Measurements from ENCODE around the gene PTGS1.
"Not testable (repeated sequence)": the region's sequence is repeated elsewhere in the genome, so short reads cannot be mapped to it uniquely, and the experiment has no call there.

The PTGS1 gene

GRCh38 chr9:122397749-122398148 is 26.9 kb downstream of the PTGS1 start:
- ATAC-seq (no peak), DNase-seq (ENCODE audit: low spot score in 2 of 2) (peak in 1 of 2 donors; percentile 13)
- Mint-ChIP-seq H3K4me3 (no peak overlapping the region), H3K27ac (no peak overlapping the region), H3K36me3 (peaks cover 11% of the 10 kb centered on the region), H3K9me3 (no peaks in the 10 kb centered on the region), H3K4me1 (peaks cover 11% of the 10 kb centered on the region)

GRCh38 chr9:122398371-122398924 is 27.6 kb downstream of the PTGS1 start:
- DNase-seq (ENCODE audit: low spot score in 2 of 2) (no peak), ATAC-seq (no peak)
- Mint-ChIP-seq H3K9me3 (no peaks in the 10 kb centered on the region), H3K4me3 (no peak overlapping the region), H3K36me3 (peaks cover 13% of the 10 kb centered on the region), H3K4me1 (peaks cover 13% of the 10 kb centered on the region), H3K27ac (no peak overlapping the region)

GRCh38 chr9:122401896-122402295 is 31.1 kb downstream of the PTGS1 start:
- peaks cover 13% of the 10 kb centered on the region for H3K36me3 Mint-ChIP-seq
- peak overlapping the region; percentile 93 for H3K27ac Mint-ChIP-seq
- peak overlapping the region; percentile 3 for H3K4me3 Mint-ChIP-seq
- no peak for DNase-seq (ENCODE audit: low spot score in 2 of 2)
- peaks cover 13% of the 10 kb centered on the region for H3K4me1 Mint-ChIP-seq
- H3K9me3 Mint-ChIP-seq = no peaks in the 10 kb centered on the region
- no peak for ATAC-seq

GRCh38 chr9:122402403-122402871 is 31.6 kb downstream of the PTGS1 start:
- Mint-ChIP-seq H3K27ac (peak overlapping the region; percentile 93), H3K4me3 (peak overlapping the region; percentile 3), H3K9me3 (no peaks in the 10 kb centered on the region), H3K4me1 (peaks cover 13% of the 10 kb centered on the region), H3K36me3 (peaks cover 13% of the 10 kb centered on the region)
- ATAC-seq (peak; percentile 88), DNase-seq (ENCODE audit: low spot score in 2 of 2) (no peak)

GRCh38 chr9:122402874-122403273 is 32.0 kb downstream of the PTGS1 start:
- no peak for ATAC-seq
- H3K4me3 Mint-ChIP-seq = peak overlapping the region; percentile 3

GRCh38 chr9:122403381-122404000 is 32.7 kb downstream of the PTGS1 start:
- Mint-ChIP-seq H3K4me3 (no peak overlapping the region), H3K4me1 (peaks cover 13% of the 10 kb centered on the region), H3K36me3 (peaks cover 13% of the 10 kb centered on the region), H3K27ac (no peak overlapping the region), H3K9me3 (no peaks in the 10 kb centered on the region)
- ATAC-seq (no peak), DNase-seq (ENCODE audit: low spot score in 2 of 2) (no peak)

More at GRCh38 chr9:122402874-122403273, 32.0 kb downstream of the PTGS1 start:
- DNase-seq (ENCODE audit: low spot score in 2 of 2) = no peak
- H3K36me3 Mint-ChIP-seq = peaks cover 13% of the 10 kb centered on the region
- H3K27ac Mint-ChIP-seq = peak overlapping the region; percentile 93
- H3K4me1 Mint-ChIP-seq = peaks cover 13% of the 10 kb centered on the region
- H3K9me3 Mint-ChIP-seq = no peaks in the 10 kb centered on the region

- not testable (repeated sequence) for ATAC-seq; H3K9me3 Mint-ChIP-seq; H3K4me3 Mint-ChIP-seq; DNase-seq (ENCODE audit: low spot score in 2 of 2); H3K27ac Mint-ChIP-seq
- Mint-ChIP-seq H3K4me1 (peaks cover 13% of the 10 kb centered on the region), H3K36me3 (peaks cover 13% of the 10 kb centered on the region)
Observed at GRCh38 chr9:122405304-122406069, 34.7 kb downstream of the PTGS1 start.

- H3K27ac Mint-ChIP-seq = no peak overlapping the region
Observed at GRCh38 chr9:122406070-122406890, 35.5 kb downstream of the PTGS1 start.

GRCh38 chr9:122414108-122414507 is 43.3 kb downstream of the PTGS1 start:
- H3K4me3 Mint-ChIP-seq; ATAC-seq; DNase-seq (ENCODE audit: low spot score in 2 of 2); H3K4me1 Mint-ChIP-seq; H3K9me3 Mint-ChIP-seq; H3K36me3 Mint-ChIP-seq; H3K27ac Mint-ChIP-seq: not testable (repeated sequence)

More at GRCh38 chr9:122406070-122406890, 35.5 kb downstream of the PTGS1 start:
- H3K4me1 Mint-ChIP-seq = peaks cover 13% of the 10 kb centered on the region
- ATAC-seq = peak; percentile 13
- H3K9me3 Mint-ChIP-seq = no peaks in the 10 kb centered on the region
- H3K36me3 Mint-ChIP-seq = peaks cover 13% of the 10 kb centered on the region
- no peak overlapping the region for H3K4me3 Mint-ChIP-seq
- DNase-seq (ENCODE audit: low spot score in 2 of 2) = no peak

- H3K27ac Mint-ChIP-seq = no peak overlapping the region
- H3K4me3 Mint-ChIP-seq = no peak overlapping the region
- no peak for DNase-seq (ENCODE audit: low spot score in 2 of 2)
- H3K36me3 Mint-ChIP-seq = no peaks in the 10 kb centered on the region
- H3K9me3 Mint-ChIP-seq = peaks cover 10% of the 10 kb centered on the region
- H3K4me1 Mint-ChIP-seq = no peaks in the 10 kb centered on the region
- ATAC-seq = no peak
Observed at GRCh38 chr9:122418016-122418415, 47.2 kb downstream of the PTGS1 start.

- Mint-ChIP-seq H3K36me3 (no peaks in the 10 kb centered on the region), H3K4me1 (no peaks in the 10 kb centered on the region), H3K27ac (no peak overlapping the region), H3K9me3 (peaks cover 10% of the 10 kb centered on the region), H3K4me3 (no peak overlapping the region)
- DNase-seq (ENCODE audit: low spot score in 2 of 2) = no peak
- ATAC-seq = no peak
Observed at GRCh38 chr9:122420315-122420714, 49.5 kb downstream of the PTGS1 start.

GRCh38 chr9:122425087-122425486 is 54.3 kb downstream of the PTGS1 start:
- Mint-ChIP-seq H3K27ac (no peak overlapping the region), H3K4me3 (no peak overlapping the region), H3K4me1 (no peaks in the 10 kb centered on the region), H3K9me3 (peaks cover 8% of the 10 kb centered on the region), H3K36me3 (no peaks in the 10 kb centered on the region)
- ATAC-seq (no peak), DNase-seq (ENCODE audit: low spot score in 2 of 2) (no peak)

- no peak overlapping the region for H3K27ac Mint-ChIP-seq
Observed at GRCh38 chr9:122426723-122427122, 55.9 kb downstream of the PTGS1 start.

GRCh38 chr9:122442568-122442967 is 71.7 kb downstream of the PTGS1 start:
- no peaks in the 10 kb centered on the region for H3K4me1 Mint-ChIP-seq
- H3K9me3 Mint-ChIP-seq = no peaks in the 10 kb centered on the region
- H3K36me3 Mint-ChIP-seq = no peaks in the 10 kb centered on the region
- DNase-seq (ENCODE audit: low spot score in 2 of 2) = no peak
- H3K27ac Mint-ChIP-seq = no peak overlapping the region
- ATAC-seq = no peak
- H3K4me3 Mint-ChIP-seq = no peak overlapping the region

More at GRCh38 chr9:122426723-122427122, 55.9 kb downstream of the PTGS1 start:
- Mint-ChIP-seq H3K9me3 (peaks cover 5% of the 10 kb centered on the region), H3K36me3 (no peaks in the 10 kb centered on the region), H3K4me1 (no peaks in the 10 kb centered on the region), H3K4me3 (no peak overlapping the region)
- DNase-seq (ENCODE audit: low spot score in 2 of 2) (no peak), ATAC-seq (no peak)

All from stimulated activated effector memory CD8-positive, alpha-beta T cell treated with anti-CD3 and anti-CD28 coated beads, Interleukin-12 subunit alpha, Interleukin-12 subunit beta, amount 100 ng/mL, for 72 hours (primary cell).